GM18907 (cell line): ENCODE measurements around the gene TAOK3.
"Not testable (repeated sequence)": the region's sequence is repeated elsewhere in the genome, so short reads cannot be mapped to it uniquely, and the experiment has no call there.

Experiments used
- ATAC-seq: cut with Tn5 transposase; IDR thresholded peaks from one replicate; pipeline ENCODE4 v1.9.1; 2021; ENCODE audit warnings: mild to moderate bottlenecking, moderate library complexity; ENCODE audit not compliant: unreplicated experiment

Gene TAOK3

DNA sequence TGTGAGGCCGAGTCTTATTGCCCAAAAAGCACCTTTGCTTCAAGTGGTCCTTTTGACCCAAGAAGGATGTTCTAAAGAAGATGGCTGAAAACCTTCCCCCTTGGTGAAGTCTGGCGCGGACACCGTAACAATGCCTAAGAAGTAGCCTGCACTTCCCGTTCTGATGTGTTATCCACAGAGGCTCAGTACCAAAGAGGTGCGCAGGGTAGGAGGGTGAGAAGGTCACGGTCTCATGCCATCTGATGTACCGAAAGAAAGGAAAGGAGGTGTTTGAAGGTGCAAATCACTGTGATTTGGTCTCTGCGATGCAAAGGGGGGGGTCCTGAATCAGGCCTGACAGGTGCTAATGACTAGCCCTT lies 226.9 kb downstream of the TAOK3 start:
- ATAC-seq = no peak

DNA sequence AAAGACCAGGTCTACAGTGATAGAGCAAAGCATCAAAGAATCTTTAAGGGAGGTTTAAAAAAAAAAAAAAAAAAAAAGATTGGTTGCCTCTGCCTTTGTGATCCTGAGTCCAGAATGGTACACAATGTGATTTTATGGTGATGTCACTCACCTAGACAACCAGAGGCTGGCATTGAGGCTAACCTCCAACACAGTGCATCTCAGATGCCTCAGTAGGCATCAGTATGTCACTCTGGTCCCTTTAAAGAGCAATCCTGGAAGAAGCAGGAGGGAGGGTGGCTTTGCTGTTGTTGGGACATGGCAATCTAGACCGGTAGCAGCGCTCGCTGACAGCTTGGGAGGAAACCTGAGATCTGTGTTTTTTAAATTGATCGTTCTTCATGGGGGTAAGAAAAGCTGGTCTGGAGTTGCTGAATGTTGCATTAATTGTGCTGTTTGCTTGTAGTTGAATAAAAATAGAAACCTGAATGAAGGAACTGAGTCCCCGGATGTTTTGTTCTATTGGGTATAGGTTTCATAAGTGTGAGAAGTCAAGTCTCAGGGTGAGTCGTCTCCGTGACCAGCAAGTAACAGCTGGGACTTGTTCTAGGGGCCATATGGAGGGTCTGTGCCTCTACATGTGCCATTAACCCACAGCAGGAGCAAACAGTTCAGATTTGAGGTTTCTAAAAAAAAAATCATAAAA lies 227.5 kb downstream of the TAOK3 start:
- no peak for ATAC-seq

DNA sequence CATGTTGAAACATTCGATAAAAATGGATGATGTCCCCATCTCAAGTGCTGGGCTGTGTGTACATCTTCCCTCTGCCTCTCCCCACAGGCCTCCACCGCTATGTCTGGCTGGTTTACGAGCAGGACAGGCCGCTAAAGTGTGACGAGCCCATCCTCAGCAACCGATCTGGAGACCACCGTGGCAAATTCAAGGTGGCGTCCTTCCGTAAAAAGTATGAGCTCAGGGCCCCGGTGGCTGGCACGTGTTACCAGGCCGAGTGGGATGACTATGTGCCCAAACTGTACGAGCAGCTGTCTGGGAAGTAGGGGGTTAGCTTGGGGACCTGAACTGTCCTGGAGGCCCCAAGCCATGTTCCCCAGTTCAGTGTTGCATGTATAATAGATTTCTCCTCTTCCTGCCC lies 228.2 kb downstream of the TAOK3 start:
- ATAC-seq = no peak

DNA sequence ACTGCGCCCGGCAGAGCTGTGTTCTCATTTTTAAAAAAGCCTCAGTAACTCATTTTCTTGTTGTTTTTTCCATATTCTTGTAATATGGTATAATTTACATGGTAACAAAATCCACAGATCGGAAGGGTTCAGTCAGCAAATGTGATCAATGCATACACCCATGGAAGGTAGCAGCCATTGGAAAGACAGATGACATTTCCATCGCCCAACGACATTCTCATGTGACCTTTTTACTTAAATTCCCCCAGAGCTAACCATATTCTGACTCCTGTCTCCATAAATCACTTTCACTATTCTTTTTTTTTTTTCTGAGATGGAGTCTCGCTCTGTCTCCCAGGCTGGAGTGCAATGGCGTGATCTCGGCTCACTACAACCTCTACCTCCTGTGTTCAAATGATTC lies 231.9 kb downstream of the TAOK3 start:
- ATAC-seq = no peak

DNA sequence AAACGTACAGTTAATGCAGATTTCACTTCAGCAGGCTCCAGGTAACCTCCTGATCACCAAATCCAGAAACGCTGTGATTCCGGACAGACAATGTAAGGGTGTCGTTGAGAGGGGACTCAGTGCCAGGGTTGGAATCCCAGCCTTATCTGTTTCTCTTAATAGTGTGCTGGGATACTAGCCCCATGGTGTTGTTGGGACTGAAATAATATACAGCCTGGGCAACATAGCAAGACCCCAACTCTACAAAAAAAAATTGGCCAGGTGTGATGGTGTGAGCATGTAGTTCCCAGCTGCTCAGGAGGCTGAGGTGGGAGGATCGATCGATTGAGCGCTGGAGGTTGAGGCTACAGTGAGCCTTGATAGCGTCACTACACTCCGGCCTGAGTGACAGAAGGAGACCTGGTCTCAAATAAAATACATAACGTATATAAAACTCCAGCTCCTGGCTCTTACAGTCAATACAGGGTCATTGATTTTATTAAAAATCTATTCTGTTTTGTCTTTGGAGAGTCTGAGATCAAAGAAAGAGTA lies 235.5 kb downstream of the TAOK3 start:
- ATAC-seq = no peak

DNA sequence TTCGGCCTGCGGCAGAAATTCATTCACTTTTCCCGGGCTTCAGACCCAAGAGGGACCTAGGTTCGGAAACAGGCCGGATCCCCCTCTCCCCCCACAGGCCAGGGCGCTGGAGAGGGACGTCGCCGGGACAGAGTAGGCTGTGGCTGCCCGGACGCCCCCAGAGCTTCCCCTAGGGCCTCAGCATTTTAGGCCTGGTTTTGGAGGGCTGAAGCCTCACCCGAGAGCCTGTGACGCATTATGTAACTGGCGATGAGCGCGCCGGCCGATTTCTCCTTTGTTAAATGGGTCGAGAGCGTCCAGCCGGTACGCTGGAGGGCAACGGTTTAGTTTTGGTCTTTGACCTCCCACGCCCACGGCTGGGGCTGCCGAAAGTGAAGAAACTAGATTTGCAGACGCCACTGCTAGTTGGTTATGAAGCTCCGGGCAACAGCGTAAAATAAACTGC lies 236.1 kb downstream of the TAOK3 start:
- peak; percentile 38 for ATAC-seq

DNA sequence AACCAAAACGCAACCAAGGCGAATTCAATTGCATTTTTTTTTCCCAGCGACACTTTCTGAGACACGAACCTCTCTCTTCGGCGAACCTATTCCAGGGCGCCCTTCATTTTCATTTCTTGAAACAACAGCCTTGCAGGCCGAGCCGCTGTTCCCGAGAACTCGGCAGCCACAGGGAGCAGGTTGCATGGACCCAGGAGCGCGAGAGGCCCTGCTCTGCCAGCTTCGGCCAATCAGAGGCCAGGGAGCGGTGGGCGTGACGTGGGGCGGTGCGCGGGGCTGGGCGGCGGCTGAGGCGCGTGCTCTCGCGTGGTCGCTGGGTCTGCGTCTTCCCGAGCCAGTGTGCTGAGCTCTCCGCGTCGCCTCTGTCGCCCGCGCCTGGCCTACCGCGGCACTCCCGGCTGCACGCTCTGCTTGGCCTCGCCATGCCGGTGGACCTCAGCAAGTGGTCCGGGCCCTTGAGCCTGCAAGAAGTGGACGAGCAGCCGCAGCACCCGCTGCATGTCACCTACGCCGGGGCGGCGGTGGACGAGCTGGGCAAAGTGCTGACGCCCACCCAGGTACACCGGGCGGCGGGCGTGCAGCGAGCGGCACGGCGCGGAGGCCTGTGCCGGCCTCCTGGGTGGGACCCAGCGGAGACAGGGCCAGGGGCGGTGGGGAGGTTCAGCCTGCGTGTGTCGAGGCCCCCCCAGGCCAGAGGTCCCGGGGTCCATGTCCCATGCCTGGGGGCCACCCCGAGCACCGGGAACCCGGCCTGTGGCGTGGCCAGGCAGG lies 236.7 kb downstream of the TAOK3 start, which contains the start of gene PEBP1:
TSS of gene PEBP1 (plus strand) at position 337 of the 771 bp plus-strand sequence. CDS start at position 423, 86 bp downstream.
- peak; percentile 97 for ATAC-seq

DNA sequence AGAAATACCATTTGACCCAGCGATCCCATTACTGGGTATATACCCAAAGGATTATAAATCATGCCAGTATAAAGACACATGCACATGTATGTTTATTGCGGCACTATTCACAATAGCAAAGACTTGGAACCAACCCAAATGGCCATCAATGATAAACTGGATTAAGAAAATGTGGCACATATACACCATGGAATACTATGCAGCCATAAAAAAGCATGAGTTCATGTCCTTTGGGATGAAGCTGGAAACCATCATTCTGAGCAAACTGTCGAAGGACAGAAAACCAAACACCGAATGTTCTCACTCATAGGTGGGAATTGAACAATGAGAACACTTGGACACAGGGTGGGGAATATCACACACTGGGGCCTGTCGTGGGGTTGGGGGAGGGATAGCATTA lies 243.3 kb downstream of the TAOK3 start:
- ATAC-seq = not testable (repeated sequence)

DNA sequence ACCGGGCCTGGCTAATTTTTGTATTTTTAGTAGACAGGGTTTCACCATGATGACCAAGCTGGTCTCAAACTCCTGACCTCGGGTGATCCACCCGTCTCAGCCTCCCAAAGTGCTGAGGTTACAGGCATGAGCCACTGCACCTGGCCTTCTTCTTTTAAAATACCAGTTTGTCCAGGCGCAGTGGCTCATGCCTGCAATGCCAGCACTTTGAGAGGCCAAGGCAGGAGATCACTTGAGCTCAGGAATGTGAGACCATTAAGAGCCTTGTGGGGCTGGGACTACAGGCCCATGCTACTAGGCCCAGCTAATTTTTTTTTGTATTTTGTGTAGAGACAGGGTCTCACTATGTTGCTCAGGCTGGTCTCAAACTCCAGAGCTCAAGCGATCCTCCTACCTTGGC lies 244.8 kb downstream of the TAOK3 start:
- ATAC-seq = no peak

DNA sequence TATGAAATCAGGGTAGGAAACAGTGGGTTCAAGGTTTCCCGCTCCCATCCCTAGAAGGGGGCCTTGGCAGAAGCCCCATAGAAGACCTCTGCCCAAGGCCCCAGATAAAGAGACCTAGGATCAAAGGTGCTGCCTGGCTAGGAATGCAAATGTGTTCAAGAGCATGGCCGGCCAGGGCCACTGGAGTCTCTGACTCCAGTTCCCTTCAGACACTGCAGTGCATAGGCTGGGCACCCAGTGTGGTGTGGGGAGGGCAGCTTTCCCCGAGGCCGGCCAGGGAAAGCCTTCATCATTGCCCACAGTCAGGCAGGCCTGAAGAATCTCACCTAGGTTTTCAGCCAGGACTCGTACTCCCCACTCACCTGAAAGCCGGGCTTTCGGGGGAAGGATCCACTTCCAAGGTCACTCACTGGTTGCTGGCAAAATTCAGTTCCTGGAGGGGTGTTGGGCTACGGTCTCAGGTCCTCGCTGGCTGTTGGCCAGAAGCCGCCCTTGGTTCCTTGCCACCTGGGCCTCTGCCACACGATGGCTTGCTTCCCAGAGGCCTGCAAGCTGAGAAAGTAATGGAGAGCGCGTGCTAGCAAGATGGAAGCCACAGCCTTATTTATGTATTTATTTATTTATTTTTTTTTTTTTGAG lies 246.5 kb downstream of the TAOK3 start:
- no peak for ATAC-seq

DNA sequence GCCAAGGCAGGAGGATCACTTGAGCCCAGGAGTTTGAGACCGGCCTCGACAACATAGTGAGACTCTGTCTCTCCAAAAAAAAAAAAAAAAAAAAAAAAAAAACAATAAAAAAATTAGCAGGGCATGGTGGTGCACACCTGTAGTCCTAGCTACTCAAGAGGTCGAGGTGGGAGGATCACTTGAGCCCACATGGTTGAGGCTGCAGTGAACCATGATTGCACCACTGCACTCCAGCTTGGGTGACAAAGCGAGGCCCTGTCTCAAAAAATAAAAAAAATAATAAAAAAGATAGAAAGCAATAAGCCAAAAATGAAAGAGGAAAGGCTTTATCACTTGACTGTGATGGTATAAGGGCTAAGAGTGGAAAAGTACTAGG lies 247.0 kb downstream of the TAOK3 start:
- no peak for ATAC-seq

DNA sequence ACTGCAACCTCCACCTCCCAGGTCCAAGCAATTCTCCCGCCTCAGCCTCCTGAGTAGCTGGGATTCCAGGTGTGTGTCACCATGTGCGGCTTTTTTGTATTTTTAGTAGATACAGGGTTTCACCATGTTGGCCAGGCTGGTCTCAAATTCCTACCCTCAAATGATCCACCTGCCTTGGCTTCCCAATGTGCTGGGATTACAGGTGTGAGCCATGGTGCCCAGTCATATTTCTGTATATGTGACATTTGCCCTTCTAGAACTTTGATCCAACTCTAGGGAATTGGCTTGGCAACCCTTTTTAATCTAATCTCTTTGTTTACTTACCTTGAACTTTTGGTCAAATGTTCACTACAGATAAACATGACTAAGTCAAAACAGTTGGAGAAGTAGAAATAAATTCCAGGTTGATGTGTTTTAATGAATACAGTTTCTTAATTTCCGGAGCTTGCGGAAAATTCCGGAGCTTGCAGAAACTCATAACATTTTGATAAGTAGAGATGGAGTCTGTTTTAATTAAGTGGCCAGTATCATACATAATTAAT lies 248.3 kb downstream of the TAOK3 start:
- ATAC-seq = no peak

DNA sequence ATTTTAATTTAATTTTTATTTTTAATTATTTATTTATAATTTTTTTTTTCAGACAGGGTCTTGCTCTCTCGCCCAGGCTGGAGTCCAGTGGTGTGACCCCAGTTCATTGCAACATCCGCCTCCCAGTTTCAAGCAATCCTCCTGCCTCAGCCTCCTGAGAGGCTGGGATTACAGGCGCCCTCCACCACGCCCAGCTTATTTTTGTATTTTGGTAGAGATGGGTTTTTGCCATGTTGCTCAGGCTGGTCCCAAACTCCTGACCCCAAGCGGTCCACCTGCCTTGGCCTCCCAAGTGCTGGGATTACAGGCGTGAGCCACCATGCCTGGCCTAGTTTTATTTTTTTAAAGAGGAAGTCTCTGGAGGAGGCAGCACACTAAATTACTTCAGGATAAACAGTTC lies 250.4 kb downstream of the TAOK3 start:
- ATAC-seq = no peak

DNA sequence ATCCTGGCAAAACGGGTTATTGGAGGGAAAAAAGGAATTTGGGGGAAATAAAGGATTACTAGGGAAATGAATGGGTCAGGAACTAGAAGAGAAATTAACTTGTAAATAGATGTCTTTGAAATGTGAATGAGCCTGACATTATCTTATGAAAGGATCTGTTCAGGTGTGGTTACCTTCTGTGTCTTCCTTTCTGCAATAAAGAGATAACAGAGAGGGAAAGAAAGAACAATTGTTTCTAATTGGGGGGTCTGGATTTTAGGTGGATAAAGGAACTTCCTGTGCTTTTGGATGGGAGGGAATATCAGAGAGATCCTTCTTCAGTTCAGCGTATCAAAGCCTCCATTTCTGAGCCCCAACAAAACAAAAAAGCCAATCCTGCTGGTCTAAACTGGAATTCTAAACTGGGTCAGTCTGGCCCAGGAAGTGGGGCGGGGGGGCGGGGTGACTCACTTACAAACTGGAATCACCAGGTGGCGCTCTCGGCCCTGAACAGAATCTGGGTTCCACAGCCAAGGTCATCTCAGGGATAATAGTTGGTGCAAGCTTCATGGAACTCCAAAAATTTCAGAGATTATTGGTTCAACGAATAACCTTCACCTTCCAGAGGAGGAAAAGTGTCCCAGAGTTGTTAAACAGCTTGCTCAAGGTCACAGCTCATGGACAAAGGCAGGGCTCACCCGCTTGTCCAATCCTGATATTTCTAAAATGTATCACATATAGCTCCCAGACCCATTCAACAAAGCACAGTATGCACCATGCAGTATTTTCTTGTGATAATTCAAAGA lies 251.9 kb downstream of the TAOK3 start:
- peak; percentile 65 for ATAC-seq

DNA sequence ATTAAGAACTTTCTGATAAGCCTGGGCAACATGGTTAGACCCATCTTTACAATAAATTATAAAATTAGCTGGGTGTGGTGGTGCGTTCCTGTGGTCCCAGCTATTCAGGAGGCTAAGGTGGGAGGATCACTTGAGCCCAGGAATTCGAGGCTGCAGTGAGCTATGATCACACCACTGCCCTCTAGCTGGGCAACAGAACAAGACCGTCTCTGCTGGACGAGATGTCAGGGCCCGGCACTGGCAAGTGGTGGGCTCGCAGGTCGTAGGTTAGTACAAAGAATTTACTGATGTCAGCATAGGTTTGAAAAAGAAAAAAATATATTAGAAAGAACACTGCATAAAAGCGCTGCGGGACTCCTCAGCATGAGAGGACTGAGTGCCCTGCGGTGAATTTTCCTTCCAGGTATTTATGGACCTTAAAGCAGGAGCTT lies 253.2 kb downstream of the TAOK3 start:
- ATAC-seq = no peak

DNA sequence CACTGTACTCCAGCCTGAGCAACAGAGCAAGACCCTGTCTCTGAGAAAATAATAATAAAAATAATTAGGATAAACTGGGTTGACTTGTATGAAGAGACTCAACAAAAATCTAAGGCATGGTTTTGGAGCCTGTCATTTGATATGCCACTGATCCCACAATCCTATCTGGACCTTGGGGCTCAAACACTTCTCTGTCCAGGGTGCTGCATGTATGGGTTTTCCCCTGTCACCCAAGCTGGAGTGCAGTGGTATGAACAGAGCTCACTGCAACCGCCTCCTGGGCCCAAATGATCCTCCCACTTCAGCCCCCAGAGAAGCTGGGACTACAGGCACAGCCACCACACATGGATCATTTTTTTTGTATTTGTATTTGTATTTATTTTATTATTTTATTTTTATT lies 263.6 kb downstream of the TAOK3 start:
- no peak for ATAC-seq

DNA sequence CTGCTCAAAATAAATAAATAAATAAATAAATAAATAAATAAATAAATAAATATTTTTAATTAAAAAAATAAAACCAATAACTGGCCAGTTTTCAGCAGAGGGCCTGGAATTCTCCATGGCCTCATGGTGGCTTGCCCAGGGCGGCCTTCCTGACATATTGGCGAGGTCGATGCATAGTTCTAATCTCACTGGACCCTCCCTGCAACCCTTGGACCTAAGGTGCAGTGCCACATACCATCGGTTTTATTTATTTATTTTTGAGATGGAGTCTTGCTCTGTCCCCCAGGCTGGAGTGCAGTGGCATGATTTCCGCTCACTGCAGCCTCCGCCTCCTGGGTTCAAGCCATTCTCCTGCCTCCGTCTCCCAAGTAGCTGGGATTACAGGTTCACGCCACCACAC lies 265.0 kb downstream of the TAOK3 start:
- no peak for ATAC-seq

DNA sequence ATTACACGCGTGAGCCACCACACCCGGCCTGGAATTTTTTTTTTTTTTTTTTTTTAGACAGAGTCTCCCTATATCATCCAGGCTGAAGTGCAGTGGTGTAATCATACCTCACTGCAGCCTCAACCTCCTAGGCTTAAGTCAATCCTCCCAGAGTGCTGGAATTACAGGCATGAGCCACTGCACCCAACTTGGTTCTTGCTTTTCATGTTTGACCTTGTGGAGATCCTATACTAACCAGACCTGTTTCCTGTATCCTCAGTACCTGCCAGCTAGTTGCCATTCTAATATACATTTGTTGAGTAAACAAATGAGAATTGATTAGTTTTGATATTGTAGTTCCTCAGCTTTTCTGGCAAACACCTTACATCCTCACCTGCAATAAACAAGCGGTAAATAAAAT lies 265.7 kb downstream of the TAOK3 start:
- no peak for ATAC-seq

DNA sequence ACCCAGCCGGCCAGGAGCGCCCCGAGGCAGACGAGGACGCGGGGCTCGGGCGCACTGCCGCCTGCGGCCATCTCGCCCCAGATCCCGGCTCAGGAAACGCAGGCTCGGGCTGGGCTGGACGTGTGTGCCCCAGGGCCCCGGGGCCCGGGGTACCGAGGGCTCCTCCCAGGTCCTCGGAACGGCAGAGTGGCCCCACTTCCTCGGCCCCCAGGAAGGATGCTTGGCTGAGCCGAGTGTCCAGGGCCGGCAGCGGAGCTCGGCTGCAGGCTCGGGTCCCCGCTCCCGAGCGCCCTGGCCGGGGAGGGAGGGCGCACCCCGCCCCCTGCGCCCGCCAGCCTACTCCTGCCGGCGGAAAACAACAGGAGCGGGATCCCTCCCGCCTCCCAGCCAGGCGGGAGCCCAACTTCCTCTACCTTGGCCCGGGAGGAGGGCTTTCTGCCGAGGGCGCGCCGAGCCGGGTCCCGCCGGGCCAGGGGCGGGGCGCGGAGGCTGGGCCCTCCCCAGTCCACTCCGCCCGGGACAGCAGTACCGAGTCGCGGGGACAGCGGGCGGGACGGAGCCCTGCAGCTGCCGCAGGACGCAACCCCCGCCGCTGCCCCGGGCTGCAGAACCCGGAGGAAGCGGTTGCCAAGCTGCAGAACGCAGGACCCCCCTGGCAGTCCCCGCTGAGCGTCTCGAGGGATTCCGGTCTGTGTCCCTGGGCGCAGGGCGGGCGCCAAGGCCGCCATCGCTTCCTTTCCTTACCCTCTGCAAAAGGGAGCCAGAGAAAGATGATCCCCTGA lies 268.9 kb downstream of the TAOK3 start, which contains the start of gene VSIG10:
TSS of gene VSIG10 (minus strand) at position 411 of the 782 bp plus-strand sequence. CDS start at position 71, 340 bp downstream.
- no peak for ATAC-seq

DNA sequence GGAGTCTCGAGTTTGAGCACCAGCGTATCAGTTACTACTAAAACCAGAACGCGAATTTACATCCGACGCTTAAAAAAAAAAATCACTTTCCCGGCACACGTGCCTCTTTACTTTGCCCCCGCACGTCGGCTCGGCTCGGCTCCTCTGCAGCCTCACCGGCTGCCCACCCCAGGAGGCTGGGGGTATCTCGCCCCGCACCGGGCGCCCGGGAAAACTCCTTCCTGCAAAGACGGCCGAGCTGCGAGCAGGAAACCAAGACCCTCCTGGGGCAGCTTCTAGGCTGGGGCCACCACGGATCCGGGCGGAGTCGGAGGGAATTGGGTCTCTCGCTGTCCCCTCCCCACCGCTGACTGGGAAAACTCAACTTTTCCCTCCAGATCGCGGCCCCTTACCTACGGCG lies 269.5 kb downstream of the TAOK3 start:
- no peak for ATAC-seq
